Prostate gland (tissue), 2 donors: Measurements from ENCODE around the gene MGAT5.

Experiments
- CTCF ChIP-seq, 4 experiments: fragments of 200-600 bp in 2 of 4; fragments of 450-650 bp in 2 of 4; sonication (generic) in 2 of 4; IDR thresholded peaks; 1 replicate in 3 of 4; 2 replicates in 1 of 4; pipeline ENCODE4 v1.5.1; 2016 to 2019; ENCODE audit warnings: antibody characterized with exemption in 4 of 4, mild to moderate bottlenecking in 2 of 4, moderate library complexity in 2 of 4
- POLR2A ChIP-seq: fragments of 450-650 bp; IDR thresholded peaks from one replicate; pipeline ENCODE4 v1.6.1; 2016; ENCODE audit warnings: antibody characterized with exemption, mild to moderate bottlenecking
- POLR2AphosphoS5 ChIP-seq: sonication (generic); formaldehyde crosslinking; IDR thresholded peaks from one replicate; pipeline ENCODE4 v1.6.1; 2017; ENCODE audit warnings: antibody characterized with exemption

GRCh38 chr2:134420920-134421319 is 167.0 kb downstream of the MGAT5 start:
- TF ChIP-seq CTCF (IDR thresholded peaks at IDR 0.05) (no peak), POLR2AphosphoS5 (no peak), POLR2A (no peak)
